Fibroblast of the aortic adventitia (primary cell): Measurements from ENCODE around the gene VAC14. TPM values are rescaled to one million over a fixed set of nuclear protein-coding genes. Genes with fewer than 3 reads are reported as not detected.

Source experiments
- DNase-seq: peaks from one replicate; pipeline ENCODE4 v3.0.0-alpha.2; 2010; ENCODE audit warnings: low read depth
- H3K4me3 ChIP-seq: 2 replicates; pipeline ENCODE4 v1.5.1; 2011; ENCODE audit warnings: low read depth, mild to moderate bottlenecking, control low read depth, low read length, moderate library complexity
- CTCF ChIP-seq: IDR thresholded peaks from 2 replicates; pipeline ENCODE4 v1.5.1; 2011; ENCODE audit warnings: mild to moderate bottlenecking, low read length, control low read depth, inconsistent platforms; ENCODE audit not compliant: insufficient read depth
- total RNA-seq: library from RNA; depleted of rRNA; stranded (reverse); fragments of >200 nt; gene quantifications from 2 replicates; pipeline ENCODE4 v1.2.3, GENCODE V29; 2012; ENCODE audit warnings: low replicate concordance

Gene VAC14
- total RNA-seq, 1 donor = 29.7 TPM

GRCh38 chr16:70804734-70805169 is 3.8 kb upstream of the VAC14 start:
- no peak for TF ChIP-seq CTCF
- DNase-seq = no peak
- H3K4me3 ChIP-seq = no peak overlapping the region

DNA sequence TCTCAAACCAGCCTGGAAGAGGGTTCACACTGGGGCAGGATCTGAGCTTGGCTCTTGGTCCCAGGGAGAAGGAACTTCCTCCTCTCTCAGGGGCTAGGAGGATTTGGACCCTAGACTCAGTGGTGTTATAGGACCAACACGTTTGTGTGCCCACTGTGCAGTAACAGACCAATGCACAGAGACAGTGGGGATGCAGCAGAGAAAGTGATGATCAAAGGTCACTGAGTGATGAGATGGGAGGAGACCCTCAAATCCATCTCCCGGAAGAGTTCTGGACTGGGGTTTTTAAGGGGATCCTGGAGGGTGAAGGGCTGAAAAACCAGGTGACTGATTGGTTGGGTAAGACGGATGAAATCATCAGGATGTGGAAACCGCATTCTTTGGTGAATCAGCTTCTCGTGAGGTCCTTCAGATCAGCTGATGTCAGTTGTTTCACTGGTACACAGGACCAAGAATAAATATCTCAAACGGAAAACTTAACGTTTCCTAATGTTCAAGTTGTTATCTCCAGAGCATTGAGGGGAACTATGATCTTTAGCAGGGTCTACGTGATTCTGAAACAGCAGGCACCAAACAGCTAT is 3.3 kb upstream of the VAC14 start:
- peak; percentile 86 for DNase-seq
- TF ChIP-seq CTCF = no peak
- H3K4me3 ChIP-seq = no peak overlapping the region

DNA sequence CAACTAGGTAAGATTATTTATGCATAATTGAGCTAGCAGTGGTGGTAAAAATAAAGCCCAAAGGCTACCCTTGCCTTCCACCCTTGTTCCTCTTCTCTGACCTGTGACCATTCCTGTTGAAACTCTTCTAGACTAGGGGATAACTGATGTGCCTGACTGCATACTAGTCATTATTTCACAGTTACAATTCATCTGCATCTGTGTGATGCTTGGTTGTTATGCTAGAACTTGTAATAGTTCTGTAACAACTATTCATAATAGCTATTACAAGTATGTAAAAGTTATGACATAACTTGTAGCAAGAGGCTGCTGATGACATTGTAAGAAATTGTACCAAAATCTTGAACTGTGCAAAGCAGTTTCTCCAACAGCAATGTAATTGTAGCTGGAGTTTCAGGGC is 2.4 kb upstream of the VAC14 start:
- H3K4me3 ChIP-seq = no peak overlapping the region
- TF ChIP-seq CTCF = no peak
- DNase-seq = peak; percentile 48

GRCh38 chr16:70801611-70802010 is 653 bp upstream of the VAC14 start:
- H3K4me3 ChIP-seq = no peak overlapping the region
- no peak for DNase-seq
- no peak for TF ChIP-seq CTCF

- no peak for DNase-seq
Observed at GRCh38 chr16:70800311-70800710, 647 bp downstream of the VAC14 start.

GRCh38 chr16:70796301-70796700 is 4.7 kb downstream of the VAC14 start:
- no peak for DNase-seq
- no peak overlapping the region for H3K4me3 ChIP-seq
- no peak for TF ChIP-seq CTCF

More at GRCh38 chr16:70800311-70800710, 647 bp downstream of the VAC14 start:
- no peak for TF ChIP-seq CTCF
- H3K4me3 ChIP-seq = peak overlapping the region; percentile 99
